GM12878 (cell line): ENCODE results near the gene OR8G5. TPM values are rescaled to one million over a fixed set of nuclear protein-coding genes. Genes with fewer than 3 reads are reported as not detected.

ENCODE experiments used
- ATAC-seq: fragments of 200-7000 bp; cut with Tn5 transposase; 3 replicates; pipeline ENCODE4 v1.9.1; 2020; ENCODE audit warnings: mild to moderate bottlenecking, moderate library complexity
- BruUV-seq: library from RNA; stranded (reverse); fragments of 400-500 nt; replicated peaks from 2 replicates; lab custom pipeline; 2021; lab: Mats Ljungman, UMichigan
- CTCF ChIA-PET: fragments of 300-600 bp; sonication (Branson Sonifier 250); formaldehyde crosslinking; extraction: SDS; loops from one replicate; lab custom pipeline; 2021; ENCODE audit warnings: inconsistent platforms; lab: Yijun Ruan, JAX
- POLR2A ChIA-PET: fragments of 350-600 bp; formaldehyde crosslinking; extraction: SDS; loops from one replicate; lab custom pipeline; 2021; ENCODE audit warnings: inconsistent platforms; lab: Charles Lee
- RAD21 ChIA-PET: fragments of 300-600 bp; sonication (Branson Sonifier 250); formaldehyde crosslinking; loops from one replicate; lab custom pipeline; 2023; ENCODE audit warnings: antibody characterized with exemption; ENCODE audit not compliant: unreplicated experiment; lab: Charles Lee
- SMC1A ChIA-PET: fragments of 300-600 bp; sonication (Branson Sonifier 250); formaldehyde crosslinking; loops from one replicate; lab custom pipeline; 2023; ENCODE audit not compliant: unreplicated experiment, uncharacterized antibody; lab: Charles Lee
- DNase-seq: peaks from one replicate; pipeline ENCODE4 v3.0.0-alpha.2; 2011; ENCODE audit warnings: low read depth, low spot score
- FAIRE-seq: peaks from 3 replicates; lab custom pipeline; 2011; peaks lifted over from hg19 to GRCh38; lab: Jason Lieb, UNC
- H2AFZ ChIP-seq: 2 replicates; pipeline ENCODE4 v1.6.0; 2011; ENCODE audit warnings: low read depth, low read length, control low read depth; ENCODE audit not compliant: control insufficient read depth
- H3K27ac ChIP-seq: 2 replicates; pipeline ENCODE4 v1.5.1; 2011; ENCODE audit warnings: control low read depth; ENCODE audit not compliant: control insufficient read depth, insufficient read depth
- H3K27me3 ChIP-seq, 2 experiments: replicated peaks in 1 of 2; 2 replicates each; pipeline versions ENCODE4 v1.6.0 to v1.6.1; 2011; ENCODE audit warnings: low read length in 1 of 2; ENCODE audit not compliant: control insufficient read depth in 2 of 2, insufficient read depth in 2 of 2
- H3K36me3 ChIP-seq, 2 experiments: 2 replicates each; pipeline ENCODE4 v1.5.1; 2011; ENCODE audit warnings: low read length in 1 of 2; ENCODE audit not compliant: control insufficient read depth in 2 of 2, insufficient read depth in 2 of 2
- H3K4me1 ChIP-seq: 2 replicates; pipeline ENCODE4 v1.6.1; 2011; ENCODE audit warnings: mild to moderate bottlenecking, low read length, moderate library complexity, mixed read lengths; ENCODE audit not compliant: control insufficient read depth, insufficient read depth
- H3K4me2 ChIP-seq: 2 replicates; pipeline ENCODE4 v1.6.0; 2011; ENCODE audit warnings: control low read depth; ENCODE audit not compliant: control insufficient read depth, insufficient read depth
- H3K4me3 ChIP-seq: fragments of 200-600 bp; sonication (generic); 2 replicates; pipeline ENCODE4 v1.5.1; 2016
- H3K79me2 ChIP-seq: 2 replicates; pipeline ENCODE4 v1.6.0; 2011; ENCODE audit warnings: low read length; ENCODE audit not compliant: control insufficient read depth, insufficient read depth
- H3K9ac ChIP-seq: 2 replicates; pipeline ENCODE4 v1.8.0; 2011; ENCODE audit warnings: low read length, control low read depth, mixed read lengths; ENCODE audit not compliant: control insufficient read depth, insufficient read depth
- H3K9me3 ChIP-seq: replicated peaks from 3 replicates; pipeline ENCODE4 v1.5.1; 2011; ENCODE audit warnings: mild to moderate bottlenecking, low read length; ENCODE audit not compliant: control insufficient read depth, insufficient read depth
- H4K20me1 ChIP-seq: 2 replicates; pipeline ENCODE4 v1.6.0; 2011; ENCODE audit not compliant: control insufficient read depth, insufficient read depth
- MEF2A ChIP-seq: IDR thresholded peaks from 2 replicates; pipeline ENCODE4 v1.6.1; 2011; ENCODE audit warnings: low read depth, mild to moderate bottlenecking, low read length, moderate library complexity; ENCODE audit not compliant: insufficient read depth
- NFIC ChIP-seq: IDR thresholded peaks from 2 replicates; pipeline ENCODE4 v1.6.1; 2012; ENCODE audit warnings: low read depth, mild to moderate bottlenecking, inconsistent platforms, low read length, moderate library complexity
- NFYB ChIP-seq: IDR thresholded peaks from 2 replicates; pipeline ENCODE4 v1.6.1; 2011; ENCODE audit warnings: low read depth, mild to moderate bottlenecking, low read length, improper control_type of control experiment, moderate library complexity; ENCODE audit not compliant: insufficient read depth
- RELA ChIP-seq: fragments of 450-650 bp; IDR thresholded peaks from 2 replicates; pipeline ENCODE4 v1.8.0; 2014; ENCODE audit warnings: borderline replicate concordance; ENCODE audit not compliant: partially characterized antibody
- SPI1 ChIP-seq: IDR thresholded peaks from 2 replicates; pipeline ENCODE4 v1.6.1; 2011; ENCODE audit warnings: low read depth, mild to moderate bottlenecking, low read length, moderate library complexity, borderline replicate concordance; ENCODE audit not compliant: insufficient read depth
- SRF ChIP-seq, 2 experiments: IDR thresholded peaks; 2 replicates each; pipeline ENCODE4 v1.6.1; 2011; ENCODE audit warnings: low read depth in 2 of 2, low read length in 2 of 2, mild to moderate bottlenecking in 1 of 2, moderate library complexity in 1 of 2
- in situ Hi-C: fragments of 300-500 bp; cut with MboI; formaldehyde crosslinking; loops from 9 replicates; pipeline ENCODE4 v1.14.3; 2018; ENCODE audit warnings: mixed read lengths
- intact Hi-C: fragments of 100-400 bp; cut with micrococcal nuclease; formaldehyde crosslinking; loops from one replicate; pipeline ENCODE4 v1.14.2; 2022; ENCODE audit not compliant: unreplicated experiment
- polyA plus RNA-seq, 11 experiments: library from polyadenylated mRNA; depleted of rRNA in 4 of 11; unstranded in 6 of 11; stranded (reverse) in 5 of 11; fragments of >200 nt; fragmentation: Nextera tagmentation in 4 of 11; fragmentation: Illumina TruSeq in 1 of 11; extraction: Ambion mirVana in 4 of 11; extraction: Trizol in 1 of 11; gene quantifications; 1 replicate in 1 of 11; 2 replicates in 10 of 11; pipeline versions ENCODE4 v1.2.1 to v1.2.3, GENCODE V29; 2011 to 2016; ENCODE audit warnings: inconsistent platforms in 2 of 11, missing spikeins in 2 of 11, low read depth in 1 of 11
- total RNA-seq, 4 experiments: library from RNA; depleted of rRNA in 3 of 4; stranded (reverse); fragments of >200 nt in 3 of 4; fragmentation: Illumina TruSeq in 1 of 4; extraction: Trizol in 1 of 4; gene quantifications; 2 replicates each; pipeline versions ENCODE4 v1.2.1 to v1.2.3, GENCODE V29; 2013 to 2021
- TF ChIP-seq, protein P1 (sequence below): fragments of 450-650 bp; IDR thresholded peaks from 2 replicates; pipeline ENCODE4 v1.6.1; 2016; ENCODE audit warnings: mild to moderate bottlenecking
- TF ChIP-seq, protein P2 (sequence below): fragments of 450-650 bp; IDR thresholded peaks from 2 replicates; pipeline ENCODE4 v1.6.1; 2014; ENCODE audit warnings: mild to moderate bottlenecking
- TF ChIP-seq, protein P3 (sequence below): IDR thresholded peaks from 2 replicates; pipeline ENCODE4 v1.6.1; 2012; ENCODE audit warnings: low read depth, low read length, improper control_type of control experiment

OR8G5 gene
- total and polyA plus RNA-seq, 10 of the 15 experiments (the other 5 are each of a cell fraction or from before 2014, with no cell fraction given), result not detected

DNA sequence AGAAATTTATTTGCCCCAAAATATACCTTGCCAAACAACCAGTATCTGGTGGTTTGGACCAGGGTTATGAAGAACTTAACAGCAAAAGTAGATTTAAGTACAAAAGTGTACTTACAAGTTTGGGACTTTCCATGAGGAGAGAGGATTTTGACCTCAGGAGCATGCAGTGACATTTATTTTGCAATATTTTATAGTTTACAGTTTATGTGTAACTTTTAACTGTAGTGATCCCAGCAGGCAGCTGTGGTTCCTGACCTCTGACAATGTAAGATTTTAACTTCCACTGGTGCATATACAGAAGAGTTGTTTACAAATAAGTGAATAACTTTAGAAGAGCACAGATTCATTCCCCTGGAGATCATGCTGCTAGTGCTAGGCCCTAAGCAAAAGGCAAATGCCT is 50.9 kb downstream of the OR8G5 start:
- H3K9ac ChIP-seq, result no peak overlapping the region
- H3K36me3 ChIP-seq, result no peaks in the 10 kb centered on the region
- DNase-seq (no peak), ATAC-seq (no peak), FAIRE-seq (no peak)
- H2AFZ ChIP-seq, result no peak overlapping the region
- no TSS peak for BruUV-seq
- H3K27me3 ChIP-seq, result peaks cover 0 to 1% of the 10 kb centered on the region in 2 experiments; a peak in 1 of 4 replicates
- H3K4me3 ChIP-seq, result no peak overlapping the region
- H3K4me1 ChIP-seq, result no peaks in the 10 kb centered on the region
- intact Hi-C loops (no loop called here), in situ Hi-C loops (no loop called here)
- ChIA-PET CTCF (no interaction called here), SMC1A (no interaction called here), POLR2A (no interaction called here), RAD21 (no interaction called here)
- H3K79me2 ChIP-seq, result no peaks in the 10 kb centered on the region
- no peak overlapping the region for H3K27ac ChIP-seq
- no peaks in the 10 kb centered on the region for H4K20me1 ChIP-seq
- no peaks in the 10 kb centered on the region for H3K9me3 ChIP-seq
- TF ChIP-seq SPI1, result no peak
- TF ChIP-seq, protein P1, sequence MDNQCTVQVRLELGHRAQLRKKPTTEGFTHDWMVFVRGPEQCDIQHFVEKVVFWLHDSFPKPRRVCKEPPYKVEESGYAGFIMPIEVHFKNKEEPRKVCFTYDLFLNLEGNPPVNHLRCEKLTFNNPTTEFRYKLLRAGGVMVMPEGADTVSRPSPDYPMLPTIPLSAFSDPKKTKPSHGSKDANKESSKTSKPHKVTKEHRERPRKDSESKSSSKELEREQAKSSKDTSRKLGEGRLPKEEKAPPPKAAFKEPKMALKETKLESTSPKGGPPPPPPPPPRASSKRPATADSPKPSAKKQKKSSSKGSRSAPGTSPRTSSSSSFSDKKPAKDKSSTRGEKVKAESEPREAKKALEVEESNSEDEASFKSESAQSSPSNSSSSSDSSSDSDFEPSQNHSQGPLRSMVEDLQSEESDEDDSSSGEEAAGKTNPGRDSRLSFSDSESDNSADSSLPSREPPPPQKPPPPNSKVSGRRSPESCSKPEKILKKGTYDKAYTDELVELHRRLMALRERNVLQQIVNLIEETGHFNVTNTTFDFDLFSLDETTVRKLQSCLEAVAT, result no peak
- TF ChIP-seq NFYB, result no peak
- no peak for TF ChIP-seq NFIC
- TF ChIP-seq MEF2A, result no peak
- TF ChIP-seq, protein P2, sequence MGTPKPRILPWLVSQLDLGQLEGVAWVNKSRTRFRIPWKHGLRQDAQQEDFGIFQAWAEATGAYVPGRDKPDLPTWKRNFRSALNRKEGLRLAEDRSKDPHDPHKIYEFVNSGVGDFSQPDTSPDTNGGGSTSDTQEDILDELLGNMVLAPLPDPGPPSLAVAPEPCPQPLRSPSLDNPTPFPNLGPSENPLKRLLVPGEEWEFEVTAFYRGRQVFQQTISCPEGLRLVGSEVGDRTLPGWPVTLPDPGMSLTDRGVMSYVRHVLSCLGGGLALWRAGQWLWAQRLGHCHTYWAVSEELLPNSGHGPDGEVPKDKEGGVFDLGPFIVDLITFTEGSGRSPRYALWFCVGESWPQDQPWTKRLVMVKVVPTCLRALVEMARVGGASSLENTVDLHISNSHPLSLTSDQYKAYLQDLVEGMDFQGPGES, result no peak
- TF ChIP-seq RELA, result no peak
- TF ChIP-seq, protein P3, sequence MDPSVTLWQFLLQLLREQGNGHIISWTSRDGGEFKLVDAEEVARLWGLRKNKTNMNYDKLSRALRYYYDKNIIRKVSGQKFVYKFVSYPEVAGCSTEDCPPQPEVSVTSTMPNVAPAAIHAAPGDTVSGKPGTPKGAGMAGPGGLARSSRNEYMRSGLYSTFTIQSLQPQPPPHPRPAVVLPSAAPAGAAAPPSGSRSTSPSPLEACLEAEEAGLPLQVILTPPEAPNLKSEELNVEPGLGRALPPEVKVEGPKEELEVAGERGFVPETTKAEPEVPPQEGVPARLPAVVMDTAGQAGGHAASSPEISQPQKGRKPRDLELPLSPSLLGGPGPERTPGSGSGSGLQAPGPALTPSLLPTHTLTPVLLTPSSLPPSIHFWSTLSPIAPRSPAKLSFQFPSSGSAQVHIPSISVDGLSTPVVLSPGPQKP, result no peak
- TF ChIP-seq SRF (IDR thresholded peaks at IDR 0.05; ENCODE audit: low read depth in 2 of 2, low read length in 2 of 2), result no peak
- H3K4me2 ChIP-seq, result no peak overlapping the region
